GM12892 (cell line): Measurements from ENCODE around the gene LMX1B.

Source experiments
- POLR2A ChIP-seq: IDR thresholded peaks from 2 replicates; pipeline ENCODE4 v1.6.1; 2011; ENCODE audit warnings: low read depth, low read length, control low read depth
- POLR2AphosphoS5 ChIP-seq: IDR thresholded peaks from 2 replicates; pipeline ENCODE4 v1.6.1; 2011; ENCODE audit warnings: low read depth, low read length, control low read depth

GRCh38 chr9:126743041-126743440 lies 129.3 kb downstream of the LMX1B start:
- TF ChIP-seq POLR2AphosphoS5: no peak
- no peak for TF ChIP-seq POLR2A
